Gastrocnemius medialis (tissue), 4 donors: ENCODE measurements around the gene FLT3LG. TPM values are rescaled to one million over a fixed set of nuclear protein-coding genes. Genes with fewer than 3 reads are reported as not detected.
"Not testable (repeated sequence)": the region's sequence is repeated elsewhere in the genome, so short reads cannot be mapped to it uniquely, and the experiment has no call there.

Source experiments
- ATAC-seq, 2 donors: fragments of 150-250 bp; one replicate each; pipeline ENCODE4 v1.9.1; 2016
- DNase-seq, 2 donors: peaks; one replicate each; pipeline ENCODE4 v3.0.0-alpha.2; 2019
- H3K27ac ChIP-seq, 4 donors: fragments of 200-600 bp; sonication (generic); 1 replicate in 1 of 4; 2 replicates in 3 of 4; pipeline ENCODE4 v1.5.1; 2016 to 2018; ENCODE audit warnings: mild to moderate bottlenecking in 2 of 4, moderate library complexity in 1 of 4
- H3K27me3 ChIP-seq, 3 donors: fragments of 200-600 bp; sonication (generic) in 2 of 3; 1 replicate in 1 of 3; 2 replicates in 2 of 3; pipeline versions ENCODE4 v1.5.1 to v1.6.0; 2016 to 2019; ENCODE audit warnings: mild to moderate bottlenecking in 1 of 3, moderate library complexity in 1 of 3
- H3K36me3 ChIP-seq, 2 donors: fragments of 200-600 bp; sonication (generic) in 1 of 2; one replicate each; pipeline ENCODE4 v1.5.1; 2017 to 2018
- H3K4me1 ChIP-seq, 2 donors: fragments of 200-600 bp; sonication (generic) in 1 of 2; one replicate each; pipeline ENCODE4 v1.5.1; 2016 to 2017; ENCODE audit warnings: mild to moderate bottlenecking in 2 of 2
- H3K4me3 ChIP-seq, 4 donors: fragments of 200-600 bp; sonication (generic) in 3 of 4; 1 replicate in 1 of 4; 2 replicates in 3 of 4; pipeline ENCODE4 v1.5.1; 2016 to 2019; ENCODE audit warnings: mild to moderate bottlenecking in 2 of 4
- H3K9me3 ChIP-seq, 3 donors: fragments of 200-600 bp; sonication (generic) in 2 of 3; 1 replicate in 1 of 3; 2 replicates in 2 of 3; pipeline ENCODE4 v1.5.1; 2016 to 2019
- POLR2A ChIP-seq, 2 donors: fragments of 450-650 bp; IDR thresholded peaks; one replicate each; pipeline ENCODE4 v1.6.1; 2017; ENCODE audit warnings: antibody characterized with exemption in 2 of 2, mild to moderate bottlenecking in 2 of 2, moderate library complexity in 2 of 2
- in situ Hi-C, 4 donors: fragments of 200-750 bp; cut with MboI; loops; one replicate each; pipeline versions ENCODE4 v1.15.0 to v1.8.0; 2017; ENCODE audit warnings: low sequenced_read_pairs in 4 of 4
- intact Hi-C: fragments of 100-400 bp; cut with DNase I; formaldehyde crosslinking; loops from one replicate; pipeline ENCODE4 v1.15.1; 2023; ENCODE audit warnings: low total_unique reads
- total RNA-seq, 4 donors: library from RNA; depleted of rRNA; stranded (reverse); fragments of >200 nt; gene quantifications; one replicate each; pipeline versions ENCODE4 v1.1.0 to v1.2.3, GENCODE V29; 2016
- TF ChIP-seq, protein P1 (sequence below), 5 experiments: fragments of 450-650 bp in 3 of 5; fragments of 200-600 bp in 2 of 5; sonication (generic) in 2 of 5; IDR thresholded peaks in 4 of 5; conservative IDR thresholded peaks in 1 of 5; 1 replicate in 4 of 5; 2 replicates in 1 of 5; pipeline ENCODE4 v1.5.1; 2016 to 2019; ENCODE audit warnings: antibody characterized with exemption in 5 of 5, mild to moderate bottlenecking in 3 of 5, moderate library complexity in 3 of 5

Gene FLT3LG
- total RNA-seq, 4 donors from 2014 or later, result 0.91 to 2.7 (median 1.2) TPM

DNA sequence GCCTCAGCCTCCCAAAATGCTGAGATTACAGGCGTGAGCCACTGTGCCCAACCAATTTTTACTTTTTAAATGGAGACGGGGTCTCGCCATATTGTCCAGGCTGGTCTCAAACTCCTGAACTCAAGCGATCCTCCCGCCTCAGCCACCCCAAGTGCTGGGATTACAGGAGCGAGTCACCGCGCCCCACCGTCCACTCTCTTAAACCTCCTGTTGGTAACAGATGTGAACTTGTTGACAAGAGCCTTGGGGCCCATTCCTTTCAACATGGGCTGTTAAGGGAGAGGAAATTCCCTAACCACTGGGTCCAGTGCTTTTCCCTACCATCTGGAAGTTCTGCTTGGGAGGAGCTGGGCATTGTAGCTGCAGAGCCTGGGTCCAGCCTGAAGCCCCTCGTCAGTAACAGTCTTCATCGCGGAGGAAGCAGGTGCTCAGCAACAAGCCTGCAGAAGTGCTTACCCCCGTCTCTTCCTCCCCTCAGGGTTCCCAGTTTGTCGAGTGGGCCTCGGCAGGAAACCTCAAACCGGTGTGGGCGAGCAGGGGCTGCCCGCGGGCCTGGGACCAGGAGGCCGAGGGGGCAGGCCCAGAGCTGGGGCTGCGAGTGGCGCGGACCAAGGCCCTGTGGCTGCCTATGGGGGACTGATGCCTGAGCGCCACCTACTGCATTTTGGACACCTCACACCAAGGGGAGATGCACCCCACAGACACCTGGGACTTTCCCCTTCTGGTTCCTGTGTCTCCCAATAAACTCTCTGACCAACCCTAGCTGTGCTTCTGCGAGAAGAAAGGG lies 4.0 kb upstream of the FLT3LG start:
- Histone ChIP-seq H3K9me3 (no peaks in the 10 kb centered on the region), H3K36me3 (no peaks in the 10 kb centered on the region), H3K27ac (peak overlapping the region; percentile 41 to 72 (median 56)), H3K4me3 (no peak overlapping the region), H3K27me3 (no peaks in the 10 kb centered on the region), H3K4me1 (peaks cover 0 to 11% of the 10 kb centered on the region in 2 donors)
- in situ Hi-C loops (no loop called here), intact Hi-C loops (no loop called here)
- no peak for TF ChIP-seq POLR2A (IDR thresholded peaks at IDR 0.05)
- DNase-seq (no peak), ATAC-seq (no peak)

DNA sequence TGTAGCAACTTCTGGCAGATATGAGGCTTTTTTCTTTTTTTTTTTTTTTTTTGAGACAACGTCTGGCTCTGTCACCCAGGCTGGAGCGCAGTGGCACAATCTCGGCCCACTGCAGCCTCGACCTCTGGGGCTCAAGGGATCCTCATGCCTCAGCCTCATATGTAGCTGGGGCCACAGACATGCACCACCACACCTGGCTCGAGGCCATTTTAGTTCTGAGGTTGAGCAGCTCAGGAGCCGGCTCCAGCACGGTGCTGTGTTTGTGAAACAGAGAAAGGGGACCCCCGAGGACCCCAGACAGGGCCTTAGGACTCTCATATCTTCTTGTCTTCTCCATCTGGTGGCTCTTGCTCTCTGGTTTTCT lies 3.4 kb upstream of the FLT3LG start:
- TF ChIP-seq POLR2A (IDR thresholded peaks at IDR 0.05), result no peak
- TF ChIP-seq, protein P1, sequence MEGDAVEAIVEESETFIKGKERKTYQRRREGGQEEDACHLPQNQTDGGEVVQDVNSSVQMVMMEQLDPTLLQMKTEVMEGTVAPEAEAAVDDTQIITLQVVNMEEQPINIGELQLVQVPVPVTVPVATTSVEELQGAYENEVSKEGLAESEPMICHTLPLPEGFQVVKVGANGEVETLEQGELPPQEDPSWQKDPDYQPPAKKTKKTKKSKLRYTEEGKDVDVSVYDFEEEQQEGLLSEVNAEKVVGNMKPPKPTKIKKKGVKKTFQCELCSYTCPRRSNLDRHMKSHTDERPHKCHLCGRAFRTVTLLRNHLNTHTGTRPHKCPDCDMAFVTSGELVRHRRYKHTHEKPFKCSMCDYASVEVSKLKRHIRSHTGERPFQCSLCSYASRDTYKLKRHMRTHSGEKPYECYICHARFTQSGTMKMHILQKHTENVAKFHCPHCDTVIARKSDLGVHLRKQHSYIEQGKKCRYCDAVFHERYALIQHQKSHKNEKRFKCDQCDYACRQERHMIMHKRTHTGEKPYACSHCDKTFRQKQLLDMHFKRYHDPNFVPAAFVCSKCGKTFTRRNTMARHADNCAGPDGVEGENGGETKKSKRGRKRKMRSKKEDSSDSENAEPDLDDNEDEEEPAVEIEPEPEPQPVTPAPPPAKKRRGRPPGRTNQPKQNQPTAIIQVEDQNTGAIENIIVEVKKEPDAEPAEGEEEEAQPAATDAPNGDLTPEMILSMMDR (IDR thresholded peaks at IDR 0.05 in 4 of 5, conservative IDR thresholded peaks at IDR 0.05 in 1 of 5), result no peak
- in situ Hi-C loops, result no loop called here

DNA sequence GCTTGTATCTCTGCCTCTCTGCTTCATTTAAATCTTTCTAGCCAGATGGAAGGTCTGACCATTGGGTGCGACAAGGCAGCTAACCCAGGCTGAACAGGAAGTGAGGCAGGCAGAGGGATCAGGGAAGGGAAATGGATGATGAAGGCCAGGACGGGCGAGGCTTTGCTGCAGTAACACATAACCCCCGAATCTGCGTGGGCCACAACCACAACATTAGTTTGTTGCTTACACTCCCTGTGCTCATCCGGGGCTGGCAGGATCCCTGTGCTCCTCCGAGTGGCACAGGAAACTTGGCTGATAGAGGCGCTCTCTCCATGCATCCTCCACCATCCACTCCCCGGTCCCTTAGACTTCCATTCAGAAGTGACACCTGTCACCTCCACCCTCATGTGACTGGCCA lies 1.1 kb upstream of the FLT3LG start:
- intact Hi-C loops, result no loop called here
- ATAC-seq (no peak), DNase-seq (no peak)
- H3K4me3 ChIP-seq, result no peak overlapping the region
- H3K36me3 ChIP-seq, result no peaks in the 10 kb centered on the region
- in situ Hi-C loops, result no loop called here
- TF ChIP-seq POLR2A (IDR thresholded peaks at IDR 0.05), result no peak
- TF ChIP-seq, protein P1 (IDR thresholded peaks at IDR 0.05 in 4 of 5, conservative IDR thresholded peaks at IDR 0.05 in 1 of 5), result no peak
- H3K9me3 ChIP-seq, result no peaks in the 10 kb centered on the region
- peaks cover 0 to 11% of the 10 kb centered on the region in 2 donors for H3K4me1 ChIP-seq
- no peaks in the 10 kb centered on the region for H3K27me3 ChIP-seq
- no peak overlapping the region for H3K27ac ChIP-seq

More for the DNA sequence above, 3.4 kb upstream of the FLT3LG start:
- no peak for ATAC-seq
- no peaks in the 10 kb centered on the region for H3K27me3 ChIP-seq
- H3K36me3 ChIP-seq, result no peaks in the 10 kb centered on the region
- intact Hi-C loops, result no loop called here
- peaks cover 0 to 11% of the 10 kb centered on the region in 2 donors for H3K4me1 ChIP-seq
- no peak for DNase-seq
- no peak overlapping the region for H3K4me3 ChIP-seq
- no peaks in the 10 kb centered on the region for H3K9me3 ChIP-seq
- peak overlapping the region in 1 of 4 donors; percentile 41 for H3K27ac ChIP-seq

DNA sequence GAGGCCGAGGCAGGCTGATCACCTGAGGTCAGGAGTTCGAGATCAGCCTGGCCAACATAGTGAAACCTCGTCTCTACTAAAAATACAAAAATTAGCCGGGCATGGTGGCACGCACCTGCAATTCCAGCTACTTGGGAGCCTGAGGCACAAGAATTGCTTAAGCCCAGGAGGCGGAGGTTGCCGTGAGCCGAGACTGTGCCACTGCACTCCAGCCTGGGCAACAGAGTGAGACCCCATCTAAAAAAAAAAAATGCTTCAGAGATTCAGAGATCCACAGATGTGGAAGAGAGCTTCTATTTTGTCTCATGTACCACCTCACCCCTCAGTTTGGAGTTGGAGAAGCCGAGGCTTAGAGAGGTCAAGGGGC lies 531 bp upstream of the FLT3LG start:
- DNase-seq, ATAC-seq, intact Hi-C loops, H3K27me3 ChIP-seq, H3K9me3 ChIP-seq, H3K4me1 ChIP-seq, in situ Hi-C loops, H3K36me3 ChIP-seq: not testable (repeated sequence)
- H3K27ac ChIP-seq, result peak overlapping the region; percentile 65 to 87 (median 82)
- peak overlapping the region; percentile 68 to 84 (median 75) for H3K4me3 ChIP-seq

DNA sequence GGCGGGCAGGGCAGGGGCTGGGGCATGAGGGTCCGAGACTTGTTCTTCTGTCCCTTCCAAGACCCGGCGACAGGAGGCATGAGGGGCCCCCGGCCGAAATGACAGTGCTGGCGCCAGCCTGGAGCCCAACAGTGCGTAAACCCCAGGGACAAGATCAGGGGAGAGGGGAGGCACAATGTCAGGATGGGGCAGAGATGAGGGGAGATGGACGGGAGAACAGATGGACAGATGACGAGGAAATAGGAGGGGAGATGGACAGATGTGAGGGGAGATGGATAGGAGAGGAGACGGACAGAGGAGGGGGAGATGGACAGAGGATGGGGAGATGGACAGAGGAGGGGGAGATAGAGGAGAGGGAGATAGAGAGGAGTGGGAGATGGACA lies 518 bp downstream of the FLT3LG start:
- TF ChIP-seq, protein P1 (IDR thresholded peaks at IDR 0.05 in 4 of 5, conservative IDR thresholded peaks at IDR 0.05 in 1 of 5), result no peak
- no peak for TF ChIP-seq POLR2A (IDR thresholded peaks at IDR 0.05)
- Histone ChIP-seq H3K4me1 (peaks cover 0 to 7% of the 10 kb centered on the region in 2 donors), H3K4me3 (peak overlapping the region; percentile 68 to 84 (median 75)), H3K27ac (peak overlapping the region; percentile 65 to 87 (median 82)), H3K9me3 (no peaks in the 10 kb centered on the region), H3K27me3 (no peaks in the 10 kb centered on the region), H3K36me3 (no peaks in the 10 kb centered on the region)
- no peak for DNase-seq
- in situ Hi-C loops (no loop called here), intact Hi-C loops (loop anchor here (1.0 to 2.0 kb wide), 2 partner anchors 73 to 206 kb away; no protein-coding TSS in a partner anchor)
- ATAC-seq, result no peak
